Fibroblast of lung (primary cell): ENCODE measurements around the gene SAMSN1.

Source experiments
- CTCF ChIP-seq, 2 donors: IDR thresholded peaks in 1 of 2; conservative IDR thresholded peaks in 1 of 2; 1 replicate in 1 of 2; 2 replicates in 1 of 2; pipeline ENCODE4 v1.5.1; 2011 to 2012; ENCODE audit warnings: low read length in 2 of 2, control low read depth in 1 of 2, inconsistent platforms in 1 of 2, low read depth in 1 of 2, mild to moderate bottlenecking in 1 of 2
- EZH2 ChIP-seq: IDR thresholded peaks from 2 replicates; pipeline ENCODE4 v1.5.1; 2012; ENCODE audit warnings: low read length, control low read depth, mild to moderate bottlenecking; ENCODE audit errors: missing control alignments

- TF ChIP-seq CTCF (conservative IDR thresholded peaks at IDR 0.05 in 1 of 2, IDR thresholded peaks at IDR 0.05 in 1 of 2; ENCODE audit: low read depth in 1 of 2, low read length in 2 of 2), result no peak
- TF ChIP-seq EZH2, result no peak
Observed at GRCh38 chr21:14572204-14572780, 26.2 kb upstream of the SAMSN1 start.
